Endothelial cell of umbilical vein (primary cell): ENCODE results near the gene EEF2K.

Source experiments
- EZH2 ChIP-seq: IDR thresholded peaks from 2 replicates; pipeline ENCODE4 v1.6.1; 2012; ENCODE audit warnings: borderline replicate concordance, low read depth, mild to moderate bottlenecking, moderate library complexity, low read length, inconsistent platforms; ENCODE audit not compliant: severe bottlenecking
- FOS ChIP-seq: IDR thresholded peaks from 2 replicates; pipeline ENCODE4 v1.6.1; 2011; ENCODE audit warnings: mild to moderate bottlenecking, low read length, moderate library complexity, borderline replicate concordance; ENCODE audit not compliant: insufficient read depth
- MYC ChIP-seq: IDR thresholded peaks from one replicate; pipeline ENCODE4 v1.6.1; 2011; ENCODE audit warnings: mild to moderate bottlenecking, low read depth, low read length
- POLR2A ChIP-seq: IDR thresholded peaks from 2 replicates; pipeline ENCODE4 v1.6.1; 2012; ENCODE audit warnings: low read depth, mild to moderate bottlenecking, control low read depth, low read length
- TF ChIP-seq, protein P1 (sequence below), 2 donors: IDR thresholded peaks; 1 replicate in 1 of 2; 2 replicates in 1 of 2; pipeline ENCODE4 v1.5.1; 2011; ENCODE audit warnings: low read length in 2 of 2, mild to moderate bottlenecking in 2 of 2, moderate library complexity in 2 of 2, control low read depth in 1 of 2, inconsistent platforms in 1 of 2, low read depth in 1 of 2; ENCODE audit not compliant: insufficient read depth in 1 of 2; ENCODE audit errors: extremely low read depth in 1 of 2

DNA sequence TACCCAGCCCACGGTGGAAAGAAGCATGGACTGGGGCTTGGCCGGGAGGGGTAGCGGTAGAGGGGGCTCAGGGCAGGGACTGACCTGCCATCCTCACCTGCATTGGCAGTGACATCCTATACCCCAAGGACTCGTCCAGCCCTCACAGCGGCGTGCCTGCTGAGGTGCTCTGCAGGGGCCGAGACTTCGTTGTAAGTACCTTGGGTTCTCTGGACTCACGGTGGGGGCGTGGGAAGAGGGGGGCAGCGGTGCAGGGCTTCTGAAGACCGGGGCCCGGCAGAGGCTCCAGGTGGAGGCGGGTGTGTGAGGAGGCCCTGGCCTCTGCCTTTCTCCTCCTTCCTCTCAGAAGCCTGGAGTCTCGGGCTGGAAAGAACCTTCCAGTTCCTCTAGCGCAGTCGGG lies 116.7 kb downstream of the EEF2K start:
- TF ChIP-seq, protein P1, sequence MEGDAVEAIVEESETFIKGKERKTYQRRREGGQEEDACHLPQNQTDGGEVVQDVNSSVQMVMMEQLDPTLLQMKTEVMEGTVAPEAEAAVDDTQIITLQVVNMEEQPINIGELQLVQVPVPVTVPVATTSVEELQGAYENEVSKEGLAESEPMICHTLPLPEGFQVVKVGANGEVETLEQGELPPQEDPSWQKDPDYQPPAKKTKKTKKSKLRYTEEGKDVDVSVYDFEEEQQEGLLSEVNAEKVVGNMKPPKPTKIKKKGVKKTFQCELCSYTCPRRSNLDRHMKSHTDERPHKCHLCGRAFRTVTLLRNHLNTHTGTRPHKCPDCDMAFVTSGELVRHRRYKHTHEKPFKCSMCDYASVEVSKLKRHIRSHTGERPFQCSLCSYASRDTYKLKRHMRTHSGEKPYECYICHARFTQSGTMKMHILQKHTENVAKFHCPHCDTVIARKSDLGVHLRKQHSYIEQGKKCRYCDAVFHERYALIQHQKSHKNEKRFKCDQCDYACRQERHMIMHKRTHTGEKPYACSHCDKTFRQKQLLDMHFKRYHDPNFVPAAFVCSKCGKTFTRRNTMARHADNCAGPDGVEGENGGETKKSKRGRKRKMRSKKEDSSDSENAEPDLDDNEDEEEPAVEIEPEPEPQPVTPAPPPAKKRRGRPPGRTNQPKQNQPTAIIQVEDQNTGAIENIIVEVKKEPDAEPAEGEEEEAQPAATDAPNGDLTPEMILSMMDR (IDR thresholded peaks at IDR 0.05; ENCODE audit: extremely low read depth in 1 of 2, insufficient read depth in 1 of 2, low read depth in 1 of 2, low read length in 2 of 2), result no peak
- no peak for TF ChIP-seq FOS
- TF ChIP-seq EZH2, result no peak
- TF ChIP-seq MYC, result no peak
- TF ChIP-seq POLR2A, result no peak
